Retinal pigment epithelial cell (primary cell): Measurements from ENCODE around the gene TMEM141.
A peak's percentile ranks its signal among the peaks of the same experiment; 100 is the strongest.
"Not testable (repeated sequence)": the region's sequence is repeated elsewhere in the genome, so short reads cannot be mapped to it uniquely, and the experiment has no call there.

Source experiments
- DNase-seq: peaks from one replicate; pipeline ENCODE4 v3.0.0-alpha.2; 2010; ENCODE audit warnings: low read depth
- H3K4me3 ChIP-seq: 2 replicates; pipeline ENCODE4 v1.5.1; 2011; ENCODE audit warnings: mild to moderate bottlenecking, low read length, control low read depth, moderate library complexity
- TF ChIP-seq, protein P1 (sequence below): conservative IDR thresholded peaks from 2 replicates; pipeline ENCODE4 v1.5.1; 2011; ENCODE audit warnings: low read depth, low read length, control low read depth, inconsistent platforms

The TMEM141 gene

DNA sequence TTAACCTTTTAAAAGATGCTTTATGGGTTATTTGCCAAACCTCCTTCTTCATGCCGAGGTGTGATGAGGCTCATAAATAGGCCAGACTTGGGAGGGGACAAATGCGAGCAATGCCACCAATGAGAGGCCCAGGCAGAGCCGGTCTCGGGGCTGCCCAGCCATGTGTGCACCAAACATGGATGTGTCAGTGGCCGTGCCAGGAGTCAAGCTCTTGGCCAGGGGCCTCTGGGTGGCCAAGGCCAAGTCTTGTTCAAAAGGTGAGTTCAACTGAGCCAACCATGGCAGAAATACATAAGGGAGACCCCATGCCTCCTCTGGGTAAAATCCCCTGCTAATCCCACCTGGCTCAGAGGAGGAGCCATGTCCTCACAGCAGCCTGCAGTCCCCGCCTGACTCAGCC lies 16.0 kb upstream of the TMEM141 start:
- TF ChIP-seq, protein P1, sequence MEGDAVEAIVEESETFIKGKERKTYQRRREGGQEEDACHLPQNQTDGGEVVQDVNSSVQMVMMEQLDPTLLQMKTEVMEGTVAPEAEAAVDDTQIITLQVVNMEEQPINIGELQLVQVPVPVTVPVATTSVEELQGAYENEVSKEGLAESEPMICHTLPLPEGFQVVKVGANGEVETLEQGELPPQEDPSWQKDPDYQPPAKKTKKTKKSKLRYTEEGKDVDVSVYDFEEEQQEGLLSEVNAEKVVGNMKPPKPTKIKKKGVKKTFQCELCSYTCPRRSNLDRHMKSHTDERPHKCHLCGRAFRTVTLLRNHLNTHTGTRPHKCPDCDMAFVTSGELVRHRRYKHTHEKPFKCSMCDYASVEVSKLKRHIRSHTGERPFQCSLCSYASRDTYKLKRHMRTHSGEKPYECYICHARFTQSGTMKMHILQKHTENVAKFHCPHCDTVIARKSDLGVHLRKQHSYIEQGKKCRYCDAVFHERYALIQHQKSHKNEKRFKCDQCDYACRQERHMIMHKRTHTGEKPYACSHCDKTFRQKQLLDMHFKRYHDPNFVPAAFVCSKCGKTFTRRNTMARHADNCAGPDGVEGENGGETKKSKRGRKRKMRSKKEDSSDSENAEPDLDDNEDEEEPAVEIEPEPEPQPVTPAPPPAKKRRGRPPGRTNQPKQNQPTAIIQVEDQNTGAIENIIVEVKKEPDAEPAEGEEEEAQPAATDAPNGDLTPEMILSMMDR, result no peak
- H3K4me3 ChIP-seq, result no peak overlapping the region
- no peak for DNase-seq

DNA sequence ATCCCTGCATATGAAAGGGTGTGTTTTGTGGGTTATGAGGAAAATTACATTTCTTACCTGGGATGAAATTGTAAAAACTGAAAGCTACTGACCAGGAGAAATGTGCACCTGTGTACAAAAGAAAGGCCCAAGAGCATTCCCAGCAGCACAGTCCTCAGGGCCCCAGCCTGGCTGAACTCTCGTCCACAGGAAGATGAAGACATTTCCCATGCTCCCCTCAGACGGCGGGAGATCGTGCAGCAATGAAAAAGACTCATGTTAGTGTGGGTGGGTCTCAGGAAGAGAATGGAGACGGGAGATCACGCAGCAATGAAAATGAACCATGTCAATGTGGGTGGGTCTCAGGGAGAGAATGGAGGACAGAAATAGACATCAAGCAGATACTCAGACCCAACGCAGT lies 14.2 kb upstream of the TMEM141 start:
- TF ChIP-seq, protein P1, result no peak
- no peak for DNase-seq
- H3K4me3 ChIP-seq, result no peak overlapping the region

DNA sequence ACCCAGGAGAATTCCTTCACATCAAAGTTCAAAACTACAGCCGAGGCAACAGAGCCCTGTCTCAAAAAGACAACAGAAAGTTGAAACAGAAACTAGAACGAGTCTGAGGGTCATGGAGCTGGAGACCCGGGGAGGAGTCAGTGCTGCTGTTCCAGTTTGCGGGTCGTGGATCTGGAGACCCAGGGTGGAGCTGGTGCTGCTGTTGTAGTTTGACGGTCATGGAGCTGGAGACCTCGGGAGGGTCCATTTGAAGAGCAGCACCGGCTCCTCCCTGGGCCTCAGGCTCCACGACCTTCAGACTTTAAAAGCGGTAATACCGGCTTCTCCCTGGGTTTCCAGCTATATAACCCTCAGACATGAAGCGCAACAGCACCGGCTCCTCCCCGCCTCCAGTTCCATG lies 13.8 kb upstream of the TMEM141 start:
- no peak for DNase-seq
- no peak overlapping the region for H3K4me3 ChIP-seq
- TF ChIP-seq, protein P1, result no peak

DNA sequence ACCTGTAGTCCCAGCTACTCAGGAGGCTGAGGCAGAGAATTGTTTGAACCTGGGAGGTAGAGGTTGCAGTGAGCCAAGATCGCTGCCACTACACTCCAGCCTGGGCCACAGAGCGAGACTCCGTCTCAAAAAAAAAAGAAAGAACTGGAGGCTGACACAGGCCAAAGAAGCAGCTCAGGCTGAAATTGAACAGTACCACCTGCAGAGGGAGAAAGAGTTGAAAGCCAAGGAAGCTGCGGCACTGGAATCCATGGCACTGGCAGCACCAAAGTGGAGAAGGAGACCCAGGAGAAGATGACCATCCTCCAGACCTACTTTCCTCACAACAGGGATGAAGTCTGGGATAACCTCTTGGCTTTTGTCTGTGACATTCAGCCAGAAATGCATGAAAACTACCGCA lies 11.3 kb upstream of the TMEM141 start:
- TF ChIP-seq, protein P1, result peak; percentile 17
- H3K4me3 ChIP-seq, result no peak overlapping the region
- no peak for DNase-seq

DNA sequence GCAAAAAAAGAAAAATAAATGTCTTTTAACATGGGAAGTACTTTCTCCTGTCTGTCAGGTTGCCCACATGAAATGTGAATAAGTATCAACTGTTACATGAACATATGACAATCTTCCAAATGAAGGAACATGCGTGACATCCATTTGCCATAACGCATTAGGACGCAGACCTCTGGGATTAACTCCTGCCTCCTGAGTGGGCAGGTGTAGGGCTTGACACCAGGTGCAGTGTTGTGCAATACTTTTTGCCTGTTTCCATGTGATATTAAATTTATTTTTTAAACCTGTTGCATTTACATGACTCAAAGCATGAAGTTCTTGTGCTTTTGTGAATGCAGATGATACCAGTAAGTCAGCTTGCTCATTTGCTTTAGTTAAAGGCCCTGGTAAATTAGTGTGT lies 8.7 kb upstream of the TMEM141 start:
- TF ChIP-seq, protein P1, result no peak
- no peak overlapping the region for H3K4me3 ChIP-seq
- DNase-seq, result no peak

DNA sequence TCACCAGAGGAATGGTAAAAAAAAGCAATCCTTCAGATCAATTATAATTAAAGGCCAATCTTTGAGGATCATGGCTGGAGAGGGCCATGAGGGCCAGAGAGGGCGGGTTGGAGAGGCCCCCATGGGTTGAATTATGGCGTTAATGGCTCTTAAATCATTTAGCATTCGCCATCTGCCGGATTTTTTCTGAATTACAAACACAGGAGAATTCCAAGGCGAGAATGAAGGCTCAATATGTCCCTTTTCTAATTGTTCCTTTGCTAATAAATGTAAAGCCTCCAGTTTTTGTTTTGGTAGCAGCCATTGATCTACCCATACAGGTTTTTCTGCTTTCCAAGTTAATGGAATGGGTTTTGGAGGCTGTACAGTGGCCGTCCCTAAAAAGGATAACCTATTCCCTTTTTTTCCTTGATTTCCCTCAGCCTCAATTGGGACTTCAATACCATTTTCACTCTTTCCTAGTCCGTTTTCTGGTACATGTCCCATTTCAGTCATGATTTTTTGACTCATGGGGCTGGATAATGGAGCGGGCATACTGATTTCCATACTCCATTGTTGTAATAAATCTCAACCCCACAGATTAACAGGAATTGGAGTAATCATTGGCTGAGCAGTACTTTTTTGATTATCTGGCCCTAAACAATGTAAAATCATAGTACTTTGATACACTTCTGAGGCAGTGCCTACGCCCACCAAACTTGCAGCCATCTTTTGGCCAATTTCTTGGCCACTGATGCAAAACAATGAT lies 6.7 kb upstream of the TMEM141 start:
- TF ChIP-seq, protein P1, result peak; percentile 12
- no peak for DNase-seq
- H3K4me3 ChIP-seq, result no peak overlapping the region

DNA sequence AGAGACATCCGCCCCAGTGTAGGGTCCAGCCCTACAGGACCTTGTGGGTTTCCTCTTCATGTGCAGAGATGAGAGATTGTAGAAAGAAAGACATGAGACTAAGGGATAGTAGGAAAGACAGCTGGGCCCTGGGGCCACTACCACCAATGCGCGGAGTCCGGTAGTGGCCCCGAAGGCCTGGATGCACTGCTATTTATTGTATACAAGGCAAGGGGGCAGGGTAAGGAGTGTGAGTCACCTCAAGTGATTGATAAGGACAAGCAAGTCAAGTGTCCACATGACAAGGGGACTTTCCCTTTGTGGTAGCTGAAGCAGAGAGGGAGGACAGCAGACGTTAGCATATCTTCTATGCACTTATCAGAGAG lies 6.2 kb upstream of the TMEM141 start:
- DNase-seq, result no peak
- no peak overlapping the region for H3K4me3 ChIP-seq
- TF ChIP-seq, protein P1, result no peak

DNA sequence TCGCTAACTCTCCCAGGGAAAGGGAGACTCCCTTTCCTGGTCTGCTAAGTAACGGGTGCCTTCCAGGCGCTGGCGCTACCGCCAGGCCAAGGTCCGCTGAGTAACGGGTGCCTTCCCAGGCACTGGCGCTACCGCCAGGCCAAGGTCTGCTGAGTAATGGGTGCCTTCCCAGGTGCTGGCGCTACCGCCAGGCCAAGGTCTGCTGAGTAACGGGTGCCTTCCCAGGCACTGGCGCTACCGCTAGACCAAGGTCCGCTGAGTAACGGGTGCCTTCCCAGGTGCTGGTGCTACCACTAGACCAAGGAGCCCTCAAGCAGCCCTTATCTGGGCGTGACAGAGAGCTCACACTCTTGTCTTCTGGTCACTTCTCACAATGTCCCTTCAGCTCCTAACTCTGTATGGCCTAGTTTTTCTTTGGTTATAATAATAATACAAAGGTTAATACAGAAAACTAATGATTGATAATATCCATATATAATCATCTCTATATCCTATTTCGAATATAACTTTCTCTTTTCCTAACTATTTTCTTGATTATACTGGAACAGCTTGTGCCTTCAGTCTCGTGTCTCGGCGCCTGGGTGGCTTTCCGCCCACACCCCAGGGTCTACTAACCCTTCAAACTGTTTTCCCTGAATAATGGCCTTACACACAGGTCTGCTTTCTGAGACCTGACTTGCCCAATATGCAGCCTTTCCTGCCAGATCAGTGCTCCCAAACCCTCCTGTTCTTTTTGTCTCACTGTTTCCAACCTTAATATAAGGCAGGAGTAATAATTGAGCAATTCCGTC lies 5.4 kb upstream of the TMEM141 start:
- H3K4me3 ChIP-seq, DNase-seq: not testable (repeated sequence)
